Transverse colon (tissue), 4 donors: Measurements from ENCODE around the gene ZNF124.

Source experiments
- EP300 ChIP-seq: sonication (generic); formaldehyde crosslinking; IDR thresholded peaks from one replicate; pipeline ENCODE4 v1.6.1; 2017; ENCODE audit warnings: antibody characterized with exemption, low read depth
- POLR2A ChIP-seq: fragments of 450-650 bp; IDR thresholded peaks from one replicate; pipeline ENCODE4 v1.6.1; 2016; ENCODE audit warnings: antibody characterized with exemption, mild to moderate bottlenecking, moderate library complexity
- POLR2AphosphoS5 ChIP-seq, 3 donors: sonication (generic); formaldehyde crosslinking; IDR thresholded peaks; one replicate each; pipeline ENCODE4 v1.6.1; 2016; ENCODE audit warnings: antibody characterized with exemption in 3 of 3
- TF ChIP-seq, protein P1 (sequence below), 5 experiments: fragments of 200-600 bp in 3 of 5; fragments of 450-650 bp in 2 of 5; sonication (generic) in 3 of 5; IDR thresholded peaks; 1 replicate in 2 of 5; 2 replicates in 3 of 5; pipeline ENCODE4 v1.5.1; 2016 to 2017; ENCODE audit warnings: antibody characterized with exemption in 5 of 5, inconsistent platforms in 3 of 5, mild to moderate bottlenecking in 2 of 5, moderate library complexity in 1 of 5

- TF ChIP-seq, protein P1, sequence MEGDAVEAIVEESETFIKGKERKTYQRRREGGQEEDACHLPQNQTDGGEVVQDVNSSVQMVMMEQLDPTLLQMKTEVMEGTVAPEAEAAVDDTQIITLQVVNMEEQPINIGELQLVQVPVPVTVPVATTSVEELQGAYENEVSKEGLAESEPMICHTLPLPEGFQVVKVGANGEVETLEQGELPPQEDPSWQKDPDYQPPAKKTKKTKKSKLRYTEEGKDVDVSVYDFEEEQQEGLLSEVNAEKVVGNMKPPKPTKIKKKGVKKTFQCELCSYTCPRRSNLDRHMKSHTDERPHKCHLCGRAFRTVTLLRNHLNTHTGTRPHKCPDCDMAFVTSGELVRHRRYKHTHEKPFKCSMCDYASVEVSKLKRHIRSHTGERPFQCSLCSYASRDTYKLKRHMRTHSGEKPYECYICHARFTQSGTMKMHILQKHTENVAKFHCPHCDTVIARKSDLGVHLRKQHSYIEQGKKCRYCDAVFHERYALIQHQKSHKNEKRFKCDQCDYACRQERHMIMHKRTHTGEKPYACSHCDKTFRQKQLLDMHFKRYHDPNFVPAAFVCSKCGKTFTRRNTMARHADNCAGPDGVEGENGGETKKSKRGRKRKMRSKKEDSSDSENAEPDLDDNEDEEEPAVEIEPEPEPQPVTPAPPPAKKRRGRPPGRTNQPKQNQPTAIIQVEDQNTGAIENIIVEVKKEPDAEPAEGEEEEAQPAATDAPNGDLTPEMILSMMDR (IDR thresholded peaks at IDR 0.05): no peak
- TF ChIP-seq POLR2A (no peak), POLR2AphosphoS5 (IDR thresholded peaks at IDR 0.05) (no peak), EP300 (no peak)
These were observed 44.4 kb upstream of the ZNF124 start for GRCh38 chr1:247216261-247216660.
